HG03439 (cell line): Measurements from ENCODE around the gene ACCSL.

Experiments
- ATAC-seq: cut with Tn5 transposase; IDR thresholded peaks from one replicate; pipeline ENCODE4 v1.9.1; 2021; ENCODE audit warnings: mild to moderate bottlenecking, moderate library complexity; ENCODE audit not compliant: unreplicated experiment

ACCSL gene

GRCh38 chr11:44094260-44094868 is 46.6 kb downstream of the ACCSL start:
- ATAC-seq = peak; percentile 46

- peak; percentile 95 for ATAC-seq
Measured at GRCh38 chr11:44095506-44096359, 48.0 kb downstream of the ACCSL start, which contains the start of gene EXT2. EXT2 (plus strand) TSS chr11:44095678; CDS start chr11:44107713, 12,035 bp downstream.

- ATAC-seq = no peak
Measured at GRCh38 chr11:44096360-44097185, 48.8 kb downstream of the ACCSL start.

- no peak for ATAC-seq
Measured at GRCh38 chr11:44097821-44098220, 50.0 kb downstream of the ACCSL start.

GRCh38 chr11:44101098-44101497 is 53.3 kb downstream of the ACCSL start:
- no peak for ATAC-seq

- ATAC-seq = no peak
Measured at GRCh38 chr11:44104481-44105294, 56.9 kb downstream of the ACCSL start.

GRCh38 chr11:44108260-44108659 is 60.5 kb downstream of the ACCSL start:
- no peak for ATAC-seq
